K562 (cell line): ENCODE data around the gene RXYLT1. TPM values are rescaled to one million over a fixed set of nuclear protein-coding genes. Genes with fewer than 3 reads are reported as not detected.

ENCODE experiments used
- ATAC-seq: fragments of 200-7000 bp; cut with Tn5 transposase; 3 replicates; pipeline ENCODE4 v1.9.1; 2020; ENCODE audit warnings: moderate library complexity
- BruUV-seq: library from RNA; stranded (reverse); fragments of 400-500 nt; replicated peaks from 2 replicates; lab custom pipeline; 2021; lab: Mats Ljungman, UMichigan
- CTCF ChIA-PET: fragments of 300-600 bp; formaldehyde crosslinking; extraction: SDS; loops from one replicate; lab custom pipeline; 2021; ENCODE audit warnings: low intra/inter-chr PET ratio; lab: Yijun Ruan, JAX
- POLR2A ChIA-PET: fragments of 300-600, 350-650 bp; sonication (Branson Sonifier 250); formaldehyde crosslinking; extraction: SDS; loops from one replicate; lab custom pipeline; 2021; ENCODE audit warnings: antibody characterized with exemption, inconsistent platforms; lab: Yijun Ruan, JAX
- DNase-seq, 4 experiments: peaks; one replicate each; pipeline versions ENCODE4 v3.0.0 to v3.0.0-alpha.2; 2011 to 2018; ENCODE audit warnings: low spot score in 3 of 4, mixed read lengths in 3 of 4; ENCODE audit errors: extremely low read depth in 1 of 4
- FAIRE-seq: peaks from 2 replicates; lab custom pipeline; 2011; peaks lifted over from hg19 to GRCh38; lab: Jason Lieb, UNC
- H2AFZ ChIP-seq: 2 replicates; pipeline ENCODE4 v1.6.0; 2011; ENCODE audit warnings: low read depth, low read length, control low read depth, inconsistent platforms
- H3K27ac ChIP-seq: fragments of 200-600 bp; 3 replicates; pipeline ENCODE4 v1.8.0; 2011; ENCODE audit warnings: low read depth, mild to moderate bottlenecking, control low read depth, inconsistent platforms, low read length, moderate library complexity, mixed read lengths; ENCODE audit errors: extremely low read depth
- H3K27me3 ChIP-seq, 2 experiments: fragments of 300-600 bp in 1 of 2; 2 replicates in 1 of 2; 3 replicates in 1 of 2; pipeline versions ENCODE4 v1.6.0 to v1.8.0; 2011; ENCODE audit warnings: inconsistent platforms in 2 of 2, low read length in 2 of 2, mild to moderate bottlenecking in 1 of 2, mixed read lengths in 1 of 2, moderate library complexity in 1 of 2; ENCODE audit not compliant: control insufficient read depth in 2 of 2, insufficient read depth in 2 of 2
- H3K36me3 ChIP-seq: fragments of 300-600 bp; 3 replicates; pipeline ENCODE4 v1.8.0; 2011; ENCODE audit warnings: mild to moderate bottlenecking, low read length, inconsistent platforms; ENCODE audit not compliant: control insufficient read depth, insufficient read depth
- H3K4me1 ChIP-seq, 2 experiments: fragments of 200-600 bp in 1 of 2; replicated peaks in 1 of 2; 2 replicates in 1 of 2; 3 replicates in 1 of 2; pipeline versions ENCODE4 v1.5.1 to v1.8.0; 2011; ENCODE audit warnings: inconsistent platforms in 2 of 2, low read length in 2 of 2, mild to moderate bottlenecking in 1 of 2, mixed read lengths in 1 of 2, moderate library complexity in 1 of 2; ENCODE audit not compliant: control insufficient read depth in 2 of 2, insufficient read depth in 2 of 2
- H3K4me2 ChIP-seq: 2 replicates; pipeline ENCODE4 v1.6.1; 2011; ENCODE audit warnings: low read length, control low read depth, inconsistent platforms, mixed read lengths; ENCODE audit not compliant: insufficient read depth
- H3K4me3 ChIP-seq: fragments of 200-600 bp; sonication (generic), shearing (Covaris generic); 2 replicates; pipeline ENCODE4 v1.5.1; 2016; ENCODE audit warnings: control low read depth, inconsistent platforms
- H3K79me2 ChIP-seq: fragments of 200-600 bp; 3 replicates; pipeline ENCODE4 v1.8.0; 2011; ENCODE audit warnings: low read length, inconsistent platforms; ENCODE audit not compliant: control insufficient read depth, insufficient read depth
- H3K9ac ChIP-seq, 2 experiments: 2 replicates each; pipeline versions ENCODE4 v1.6.0 to v1.6.1; 2011; ENCODE audit warnings: low read depth in 2 of 2, low read length in 2 of 2, control low read depth in 1 of 2, inconsistent platforms in 1 of 2, mild to moderate bottlenecking in 1 of 2, mixed read lengths in 1 of 2; ENCODE audit not compliant: insufficient read depth in 1 of 2
- H3K9me1 ChIP-seq: one replicate; pipeline ENCODE4 v1.6.0; 2011; ENCODE audit warnings: inconsistent platforms, mild to moderate bottlenecking, low read length, moderate library complexity; ENCODE audit not compliant: control insufficient read depth, insufficient read depth
- H3K9me3 ChIP-seq: replicated peaks from 2 replicates; pipeline ENCODE4 v1.5.1; 2011; ENCODE audit warnings: low read depth, low read length, inconsistent platforms; ENCODE audit not compliant: control insufficient read depth, insufficient read depth
- H4K20me1 ChIP-seq: replicated peaks from 2 replicates; pipeline ENCODE4 v1.6.1; 2011; ENCODE audit warnings: low read length, inconsistent platforms, mixed read lengths; ENCODE audit not compliant: control insufficient read depth, insufficient read depth
- C11orf30 ChIP-seq: fragments of 450-650 bp; IDR thresholded peaks from 2 replicates; pipeline ENCODE4 v1.6.1; 2016; ENCODE audit warnings: low read depth, mild to moderate bottlenecking
- CTCFL ChIP-seq: IDR thresholded peaks from 2 replicates; pipeline ENCODE4 v1.6.1; 2011; ENCODE audit warnings: borderline replicate concordance, low read depth, mild to moderate bottlenecking, moderate library complexity, low read length; ENCODE audit not compliant: insufficient read depth, poor library complexity, severe bottlenecking
- FUS ChIP-seq: fragments of 200-400 bp; formaldehyde crosslinking; optimal IDR thresholded peaks from 2 replicates; pipeline ENCODE3; 2017; ENCODE audit warnings: low read depth, low read length
- GTF2B ChIP-seq: IDR thresholded peaks from 2 replicates; pipeline ENCODE4 v1.6.1; 2011; ENCODE audit not compliant: insufficient read length; ENCODE audit errors: extremely low read depth
- MAZ ChIP-seq, 2 experiments: fragments of 450-650 bp in 1 of 2; sonication (generic) in 1 of 2; formaldehyde crosslinking; IDR thresholded peaks in 1 of 2; conservative IDR thresholded peaks in 1 of 2; 2 replicates each; pipeline versions ENCODE4 v1.4.0 to v1.5.0; 2020; ENCODE audit warnings: mild to moderate bottlenecking in 1 of 2, missing genetic modification reagents in 1 of 2
- ZBTB49 ChIP-seq: sonication (generic); formaldehyde crosslinking; IDR thresholded peaks from 2 replicates; pipeline ENCODE4 v1.8.0; 2022; ENCODE audit warnings: missing genetic modification reagents, mild to moderate bottlenecking, borderline replicate concordance
- ZNF551 ChIP-seq: fragments of 250-450 bp; sonication (Bioruptor Pico); IDR thresholded peaks from 2 replicates; pipeline ENCODE4 v1.5.0; 2021; ENCODE audit warnings: mild to moderate bottlenecking, moderate library complexity
- WGBS: fragments of 100-300 bp; shearing (Covaris generic); methylation state at CpG from one replicate; pipeline ENCODE4 v1.1.6; 2016; ENCODE audit warnings: low coverage, mixed read lengths; ENCODE audit not compliant: insufficient coverage; ENCODE audit errors: missing lambda C conversion rate; 5-methylcytosine and 5-hydroxymethylcytosine counted together
- in situ Hi-C: fragments of 300-500 bp; cut with MboI; formaldehyde crosslinking; loops from 4 replicates; pipeline ENCODE4 v1.15.0; 2018; ENCODE audit warnings: inconsistent platforms, mixed read lengths
- intact Hi-C: fragments of 100-400 bp; cut with micrococcal nuclease; formaldehyde crosslinking; loops from 2 replicates; pipeline ENCODE4 v1.14.2; 2022
- polyA plus RNA-seq, 8 experiments: library from polyadenylated mRNA; depleted of rRNA in 4 of 8; stranded (reverse) in 5 of 8; unstranded in 3 of 8; fragments of >200 nt; fragmentation: Nextera tagmentation in 2 of 8; fragmentation: Illumina TruSeq in 1 of 8; extraction: Ambion mirVana in 2 of 8; extraction: Trizol in 1 of 8; gene quantifications; 2 replicates each; pipeline versions ENCODE4 v1.2.1 to v1.2.3, GENCODE V29; 2011 to 2014; ENCODE audit warnings: inconsistent platforms in 1 of 8, missing spikeins in 1 of 8
- total RNA-seq, 7 experiments: library from RNA; depleted of rRNA in 6 of 7; stranded (reverse); fragments of >200 nt in 6 of 7; fragmentation: Illumina TruSeq in 2 of 7; extraction: Trizol in 2 of 7; gene quantifications; 2 replicates each; pipeline versions ENCODE4 v1.2.1 to v1.2.3, GENCODE V29; 2011 to 2021; ENCODE audit warnings: low replicate concordance in 1 of 7

Gene RXYLT1
- total and polyA plus RNA-seq, 9 of the 15 experiments (the other 6 are each of a cell fraction or from before 2014, with no cell fraction given) = 6.7 to 26.5 (median 20.9) TPM

- TF ChIP-seq CTCFL (no peak), GTF2B (no peak), MAZ (CRISPR knock-in tag; conservative IDR thresholded peaks at IDR 0.05 in 1 of 2, IDR thresholded peaks at IDR 0.05 in 1 of 2) (no peak)
Measured at GRCh38 chr12:63805704-63806672, 26.3 kb downstream of the RXYLT1 start (continued).

- ChIA-PET CTCF (no interaction called here), POLR2A (no interaction called here)
- WGBS = 81% methylated on average over 5 of the region's 5 CpGs
- no peaks in the 10 kb centered on the region for H3K9me3 ChIP-seq
- no peak overlapping the region for H3K9ac ChIP-seq
- no peak for DNase-seq
- no peaks in the 10 kb centered on the region for H3K79me2 ChIP-seq
- no peak overlapping the region for H2AFZ ChIP-seq
- BruUV-seq = no TSS peak
- intact Hi-C loops = no loop called here
- no peaks in the 10 kb centered on the region for H3K4me1 ChIP-seq
- no peak overlapping the region for H3K4me3 ChIP-seq
- H3K36me3 ChIP-seq = peaks cover 29% of the 10 kb centered on the region; the same call in 2 of the 3 replicates
- H3K27me3 ChIP-seq = peaks cover 0 to under 1% of the 10 kb centered on the region in 2 experiments; a peak in 2 of 5 replicates
- no peaks in the 10 kb centered on the region for H4K20me1 ChIP-seq
- no peak for ATAC-seq
- no peak for FAIRE-seq
- H3K9me1 ChIP-seq = no peaks in the 10 kb centered on the region
- H3K4me2 ChIP-seq = no peak overlapping the region
- no peak overlapping the region for H3K27ac ChIP-seq
- in situ Hi-C loops = loop anchor here (25.0 kb wide), 1 partner anchor 396 kb away; no protein-coding TSS in a partner anchor
- TF ChIP-seq ZBTB49 (CRISPR knock-in tag) = no peak
- TF ChIP-seq FUS = no peak
- no peak for TF ChIP-seq ZNF551 (CRISPR knock-in tag)
- no peak for TF ChIP-seq C11orf30
Measured at GRCh38 chr12:63808631-63809030, 28.9 kb downstream of the RXYLT1 start.
